KMS-11 (cell line): ENCODE data around the gene DTNB.

Experiments used
- H2AFZ ChIP-seq: fragments of 200-600 bp; sonication (generic); 2 replicates; pipeline ENCODE4 v1.6.1; 2016; ENCODE audit warnings: antibody characterized with exemption, mixed run types, low read depth
- H3K27ac ChIP-seq: fragments of 200-600 bp; sonication (generic); 2 replicates; pipeline ENCODE4 v1.6.1; 2016; ENCODE audit warnings: mild to moderate bottlenecking, mixed run types
- H3K27me3 ChIP-seq: fragments of 200-600 bp; sonication (generic); 2 replicates; pipeline ENCODE4 v1.6.1; 2017; ENCODE audit warnings: mild to moderate bottlenecking, low read depth, mixed run types, moderate library complexity; ENCODE audit not compliant: insufficient read depth
- H3K36me3 ChIP-seq: fragments of 200-600 bp; sonication (generic); 2 replicates; pipeline ENCODE4 v1.6.1; 2017; ENCODE audit warnings: mild to moderate bottlenecking, mixed run types; ENCODE audit not compliant: insufficient read depth
- H3K4me1 ChIP-seq: fragments of 200-600 bp; sonication (generic); 2 replicates; pipeline ENCODE4 v1.6.1; 2016; ENCODE audit warnings: mild to moderate bottlenecking, low read depth, mixed run types; ENCODE audit not compliant: poor library complexity, severe bottlenecking
- H3K4me2 ChIP-seq: fragments of 200-600 bp; sonication (generic); 2 replicates; pipeline ENCODE4 v1.7.0; 2016; ENCODE audit warnings: mild to moderate bottlenecking, mixed run types
- H3K4me3 ChIP-seq: fragments of 200-600 bp; sonication (generic); IDR thresholded peaks from 2 replicates; pipeline ENCODE4 v1.6.1; 2017; ENCODE audit warnings: low read depth, low read length, mixed read lengths; ENCODE audit not compliant: insufficient read depth
- H3K79me2 ChIP-seq: fragments of 200-600 bp; sonication (generic); 2 replicates; pipeline ENCODE4 v1.6.1; 2016; ENCODE audit warnings: low read depth, mixed run types; ENCODE audit not compliant: insufficient read depth
- H3K9ac ChIP-seq: fragments of 200-600 bp; sonication (generic); 2 replicates; pipeline ENCODE4 v1.6.1; 2016; ENCODE audit warnings: mild to moderate bottlenecking, mixed run types
- H4K20me1 ChIP-seq: fragments of 200-600 bp; sonication (generic); 2 replicates; pipeline ENCODE4 v1.6.1; 2016; ENCODE audit warnings: mild to moderate bottlenecking, mixed run types; ENCODE audit not compliant: insufficient read depth
- TF ChIP-seq, protein P1 (sequence below): fragments of 200-600 bp; sonication (generic); conservative IDR thresholded peaks from 2 replicates; pipeline ENCODE4 v1.6.1; 2017; ENCODE audit warnings: low read depth, mild to moderate bottlenecking, antibody characterized with exemption, low read length, moderate library complexity, mixed read lengths

Gene DTNB

DNA sequence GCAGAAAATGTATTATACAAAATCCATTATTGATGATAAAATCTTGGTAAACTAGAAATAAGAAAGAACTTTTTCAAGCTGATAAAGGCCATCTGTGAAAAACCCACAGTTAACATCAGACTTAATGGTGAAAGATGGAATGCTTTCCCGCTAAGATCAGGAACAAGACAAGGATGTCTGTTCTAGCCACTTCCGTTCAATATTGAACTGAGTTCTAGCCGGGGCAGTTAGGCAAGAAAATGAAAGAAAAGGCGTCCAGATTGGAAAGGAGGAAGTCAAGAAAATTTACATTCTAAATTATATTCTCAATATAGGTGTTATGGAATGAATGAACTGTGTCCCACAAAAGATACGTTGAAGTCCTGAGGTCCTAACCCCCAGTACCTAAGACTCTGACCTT lies 39.1 kb upstream of the DTNB start:
- no peaks in the 10 kb centered on the region for H3K79me2 ChIP-seq
- no peak overlapping the region for H3K9ac ChIP-seq
- H2AFZ ChIP-seq: no peak overlapping the region
- TF ChIP-seq, protein P1, sequence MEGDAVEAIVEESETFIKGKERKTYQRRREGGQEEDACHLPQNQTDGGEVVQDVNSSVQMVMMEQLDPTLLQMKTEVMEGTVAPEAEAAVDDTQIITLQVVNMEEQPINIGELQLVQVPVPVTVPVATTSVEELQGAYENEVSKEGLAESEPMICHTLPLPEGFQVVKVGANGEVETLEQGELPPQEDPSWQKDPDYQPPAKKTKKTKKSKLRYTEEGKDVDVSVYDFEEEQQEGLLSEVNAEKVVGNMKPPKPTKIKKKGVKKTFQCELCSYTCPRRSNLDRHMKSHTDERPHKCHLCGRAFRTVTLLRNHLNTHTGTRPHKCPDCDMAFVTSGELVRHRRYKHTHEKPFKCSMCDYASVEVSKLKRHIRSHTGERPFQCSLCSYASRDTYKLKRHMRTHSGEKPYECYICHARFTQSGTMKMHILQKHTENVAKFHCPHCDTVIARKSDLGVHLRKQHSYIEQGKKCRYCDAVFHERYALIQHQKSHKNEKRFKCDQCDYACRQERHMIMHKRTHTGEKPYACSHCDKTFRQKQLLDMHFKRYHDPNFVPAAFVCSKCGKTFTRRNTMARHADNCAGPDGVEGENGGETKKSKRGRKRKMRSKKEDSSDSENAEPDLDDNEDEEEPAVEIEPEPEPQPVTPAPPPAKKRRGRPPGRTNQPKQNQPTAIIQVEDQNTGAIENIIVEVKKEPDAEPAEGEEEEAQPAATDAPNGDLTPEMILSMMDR: no peak
- no peak overlapping the region for H3K27ac ChIP-seq
- no peaks in the 10 kb centered on the region for H3K36me3 ChIP-seq
- H4K20me1 ChIP-seq: no peaks in the 10 kb centered on the region
- H3K4me1 ChIP-seq: no peaks in the 10 kb centered on the region
- H3K27me3 ChIP-seq: no peaks in the 10 kb centered on the region
- H3K4me2 ChIP-seq: no peak overlapping the region
- H3K4me3 ChIP-seq: no peak overlapping the region

DNA sequence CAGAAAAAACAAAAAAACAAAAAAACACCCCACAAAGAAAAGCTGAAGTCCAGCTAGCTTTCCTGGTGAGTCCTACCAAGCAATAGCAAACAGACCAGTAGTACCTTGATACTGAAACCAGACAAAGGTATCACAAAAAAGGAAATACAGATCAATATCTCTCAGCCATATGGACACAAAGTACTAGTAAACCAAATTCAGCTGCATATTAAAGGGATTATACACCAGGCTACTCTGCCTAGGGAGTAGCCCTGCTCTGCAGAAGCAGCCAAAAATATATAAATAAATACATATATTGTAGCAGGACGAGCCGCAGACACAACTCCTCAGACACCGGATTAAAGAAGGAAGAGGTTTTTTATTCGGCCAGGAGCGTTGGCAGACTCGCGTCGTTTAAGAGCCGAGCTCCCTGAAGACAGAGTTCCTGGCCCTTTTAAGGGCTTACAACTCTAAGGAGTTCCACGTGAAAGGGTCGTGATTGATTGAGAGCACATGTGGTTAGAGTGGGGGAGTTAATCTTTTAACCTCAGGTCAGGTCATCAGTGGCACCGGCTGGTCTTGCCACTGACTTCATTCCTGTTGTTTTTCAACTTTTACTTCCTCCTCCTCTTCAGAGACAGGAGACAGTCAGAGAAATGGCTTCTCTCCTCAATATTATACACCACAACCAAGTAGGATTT lies 38.4 kb upstream of the DTNB start:
- no peaks in the 10 kb centered on the region for H4K20me1 ChIP-seq
- no peaks in the 10 kb centered on the region for H3K4me1 ChIP-seq
- H3K9ac ChIP-seq: no peak overlapping the region
- no peak overlapping the region for H2AFZ ChIP-seq
- H3K4me2 ChIP-seq: no peak overlapping the region
- TF ChIP-seq, protein P1: no peak
- H3K27ac ChIP-seq: no peak overlapping the region
- H3K4me3 ChIP-seq: no peak overlapping the region
- no peaks in the 10 kb centered on the region for H3K79me2 ChIP-seq
- H3K27me3 ChIP-seq: no peaks in the 10 kb centered on the region
- no peaks in the 10 kb centered on the region for H3K36me3 ChIP-seq

DNA sequence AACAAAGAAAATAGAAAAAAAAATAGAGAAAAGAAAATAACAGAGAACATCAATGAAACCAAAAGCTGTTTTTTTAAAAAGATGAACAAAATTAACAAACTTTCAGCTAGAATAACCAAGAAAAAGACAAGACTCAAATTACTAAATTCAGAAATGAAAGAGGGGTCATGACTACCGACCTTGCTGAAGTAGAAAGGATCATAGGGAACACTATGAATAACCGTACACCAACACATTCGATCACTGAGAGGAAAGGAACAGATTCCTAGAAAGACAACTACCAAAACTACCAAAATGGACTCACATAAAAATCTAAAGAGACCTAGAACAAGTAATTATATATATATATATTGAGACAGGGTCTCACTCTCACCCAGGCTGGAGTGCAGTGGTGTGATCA lies 37.4 kb upstream of the DTNB start:
- Histone ChIP-seq H3K27me3 (no peaks in the 10 kb centered on the region), H3K36me3 (no peaks in the 10 kb centered on the region), H3K79me2 (no peaks in the 10 kb centered on the region), H3K9ac (no peak overlapping the region), H3K27ac (no peak overlapping the region), H3K4me2 (no peak overlapping the region), H3K4me3 (no peak overlapping the region), H3K4me1 (no peaks in the 10 kb centered on the region), H4K20me1 (no peaks in the 10 kb centered on the region), H2AFZ (no peak overlapping the region)
- TF ChIP-seq, protein P1: no peak

DNA sequence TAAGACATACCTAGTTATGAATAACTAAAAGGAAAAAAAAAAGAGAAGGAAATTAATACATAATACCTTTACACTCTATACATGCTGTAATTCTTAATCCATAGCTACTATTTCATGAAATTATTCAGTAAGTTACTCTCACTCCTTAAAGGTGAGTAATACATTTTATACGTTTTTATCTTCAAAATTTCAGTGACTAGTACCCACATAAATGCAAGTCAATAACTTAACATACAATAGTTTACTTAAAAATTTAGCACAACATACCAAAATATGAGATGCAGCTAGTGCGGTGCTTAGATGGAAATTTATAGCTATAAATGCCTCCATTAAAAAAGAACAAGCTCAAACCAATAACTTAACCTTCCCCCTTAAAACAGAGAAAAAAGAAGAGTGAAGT lies 36.0 kb upstream of the DTNB start:
- Histone ChIP-seq H3K79me2 (no peaks in the 10 kb centered on the region), H2AFZ (no peak overlapping the region), H3K27me3 (no peaks in the 10 kb centered on the region), H3K4me1 (no peaks in the 10 kb centered on the region), H3K27ac (no peak overlapping the region), H3K4me3 (no peak overlapping the region), H4K20me1 (no peaks in the 10 kb centered on the region), H3K9ac (no peak overlapping the region), H3K36me3 (no peaks in the 10 kb centered on the region), H3K4me2 (no peak overlapping the region)
- TF ChIP-seq, protein P1: no peak
